CD4-positive, alpha-beta memory T cell (primary cell): Measurements from ENCODE around the gene CST11. TPM values are rescaled to one million over a fixed set of nuclear protein-coding genes. Genes with fewer than 3 reads are reported as not detected.

Source experiments
- CTCF ChIA-PET: fragments of 350-600 bp; sonication (Branson Sonifier 250); formaldehyde crosslinking; loops from one replicate; lab custom pipeline; 2021; ENCODE audit warnings: inconsistent platforms; ENCODE audit not compliant: partially characterized antibody; lab: Charles Lee
- POLR2A ChIA-PET: fragments of 350-600 bp; sonication (Branson Sonifier 250); formaldehyde crosslinking; loops from one replicate; lab custom pipeline; 2021; ENCODE audit not compliant: partially characterized antibody; lab: Charles Lee
- DNase-seq, 5 donors: peaks; one replicate each; pipeline versions ENCODE4 v3.0.0 to v3.0.0-alpha.2; 2020 to 2022; ENCODE audit warnings: mixed read lengths in 1 of 5
- H3K27ac ChIP-seq: one replicate; pipeline ENCODE4 v1.7.0; 2013; ENCODE audit warnings: low read depth, low read length
- H3K27me3 ChIP-seq: 2 replicates; pipeline ENCODE4 v1.7.0; 2013; ENCODE audit warnings: mild to moderate bottlenecking, low read length, moderate library complexity; ENCODE audit not compliant: insufficient read depth
- H3K36me3 ChIP-seq: 2 replicates; pipeline ENCODE4 v1.7.0; 2013; ENCODE audit warnings: mild to moderate bottlenecking, low read length, moderate library complexity; ENCODE audit not compliant: insufficient read depth
- H3K4me1 ChIP-seq: 2 replicates; pipeline ENCODE4 v1.7.0; 2013; ENCODE audit warnings: mild to moderate bottlenecking, low read length, moderate library complexity; ENCODE audit not compliant: insufficient read depth
- H3K4me3 ChIP-seq, 2 donors: one replicate each; pipeline ENCODE4 v1.7.0; 2013; ENCODE audit warnings: low read length in 2 of 2, mild to moderate bottlenecking in 1 of 2
- H3K9me3 ChIP-seq, 2 donors: one replicate each; pipeline ENCODE4 v1.7.0; 2013; ENCODE audit warnings: low read length in 2 of 2, control low read depth in 1 of 2; ENCODE audit not compliant: control insufficient read depth in 1 of 2
- H3K27ac Mint-ChIP-seq, 7 donors: one replicate each; pipeline ENCODE4 v1.8.0; 2020 to 2021; ENCODE audit warnings: mixed read lengths in 7 of 7, mild to moderate bottlenecking in 6 of 7, inconsistent platforms in 3 of 7, moderate library complexity in 3 of 7
- H3K27me3 Mint-ChIP-seq, 2 donors: one replicate each; pipeline ENCODE4 v1.8.0; 2020 to 2021; ENCODE audit warnings: mixed read lengths in 2 of 2
- H3K36me3 Mint-ChIP-seq, 2 donors: one replicate each; pipeline ENCODE4 v1.8.0; 2020 to 2021; ENCODE audit warnings: mixed read lengths in 2 of 2, inconsistent platforms in 1 of 2, mild to moderate bottlenecking in 1 of 2
- H3K4me1 Mint-ChIP-seq, 4 donors: one replicate each; pipeline ENCODE4 v1.8.0; 2020 to 2021; ENCODE audit warnings: mixed read lengths in 4 of 4, mild to moderate bottlenecking in 1 of 4
- H3K4me3 Mint-ChIP-seq, 8 donors: one replicate each; pipeline ENCODE4 v1.8.0; 2020 to 2021; ENCODE audit warnings: mixed read lengths in 8 of 8, mild to moderate bottlenecking in 7 of 8, moderate library complexity in 6 of 8, inconsistent platforms in 3 of 8
- H3K9me3 Mint-ChIP-seq, 8 donors: one replicate each; pipeline ENCODE4 v1.8.0; 2020 to 2021; ENCODE audit warnings: mixed read lengths in 8 of 8, mild to moderate bottlenecking in 5 of 8, inconsistent platforms in 3 of 8, moderate library complexity in 1 of 8
- intact Hi-C: fragments of 100-400 bp; cut with micrococcal nuclease; formaldehyde crosslinking; loops from one replicate; pipeline ENCODE4 v1.15.1; 2023
- polyA plus RNA-seq, 2 donors: library from polyadenylated mRNA; unstranded; fragments of 300-500 nt; fragmentation: Illumina TruSeq; gene quantifications; one replicate each; pipeline ENCODE4 v1.2.3, GENCODE V29; 2021
- total RNA-seq, 2 experiments: library from RNA; stranded (reverse); gene quantifications; one replicate each; pipeline ENCODE4 v1.2.3, GENCODE V29; 2021

Gene CST11
- total and polyA plus RNA-seq, 4 experiments from 2014 or later = not detected

- Mint-ChIP-seq H3K36me3 (no peaks in the 10 kb centered on the region), H3K4me3 (peak overlapping the region in 1 of 8 donors; percentile 52), H3K4me1 (peaks cover 11 to 39% (median 30%) of the 10 kb centered on the region in 4 donors), H3K27me3 (no peaks in the 10 kb centered on the region), H3K9me3 (no peaks in the 10 kb centered on the region), H3K27ac (peak overlapping the region in 6 of 7 donors; percentile 31 to 81 (median 69))
- no peaks in the 10 kb centered on the region for H3K9me3 ChIP-seq
- CTCF ChIA-PET = interaction anchor here (1.5 to 2.4 kb wide), 2 partner anchors 8 to 34 kb away, joined by 3 to 5 read pairs; no protein-coding TSS in a partner anchor
- peaks cover 17% of the 10 kb centered on the region for H3K4me1 ChIP-seq
- POLR2A ChIA-PET = no interaction called here
- H3K27me3 ChIP-seq = no peaks in the 10 kb centered on the region
- DNase-seq = peak in 4 of 5 donors; percentile 12 to 51 (median 22)
- intact Hi-C loops = no loop called here
- no peaks in the 10 kb centered on the region for H3K36me3 ChIP-seq
- no peak overlapping the region for H3K27ac ChIP-seq
- no peak overlapping the region for H3K4me3 ChIP-seq
Measured at GRCh38 chr20:23407781-23408464, 44.8 kb downstream of the CST11 start.

- H3K4me1 Mint-ChIP-seq = peaks cover 11 to 32% (median 27%) of the 10 kb centered on the region in 4 donors
- POLR2A ChIA-PET = no interaction called here
- Histone ChIP-seq H3K4me3 (no peak overlapping the region), H3K9me3 (no peaks in the 10 kb centered on the region), H3K27ac (no peak overlapping the region), H3K36me3 (no peaks in the 10 kb centered on the region), H3K27me3 (no peaks in the 10 kb centered on the region), H3K4me1 (peaks cover 17% of the 10 kb centered on the region)
- H3K4me3 Mint-ChIP-seq = no peak overlapping the region
- H3K27me3 Mint-ChIP-seq = no peaks in the 10 kb centered on the region
- H3K27ac Mint-ChIP-seq = no peak overlapping the region
- DNase-seq = no peak
- H3K9me3 Mint-ChIP-seq = no peaks in the 10 kb centered on the region
- intact Hi-C loops = no loop called here
- CTCF ChIA-PET = interaction anchor here (1.5 to 2.6 kb wide), 3 partner anchors 9 to 35 kb away, joined by 3 to 10 read pairs (median 5); partner anchors contain the start of gene NAPB
- H3K36me3 Mint-ChIP-seq = peaks cover 5 to 6% of the 10 kb centered on the region in 2 donors
Measured at GRCh38 chr20:23406880-23407279, 45.8 kb downstream of the CST11 start.

DNA sequence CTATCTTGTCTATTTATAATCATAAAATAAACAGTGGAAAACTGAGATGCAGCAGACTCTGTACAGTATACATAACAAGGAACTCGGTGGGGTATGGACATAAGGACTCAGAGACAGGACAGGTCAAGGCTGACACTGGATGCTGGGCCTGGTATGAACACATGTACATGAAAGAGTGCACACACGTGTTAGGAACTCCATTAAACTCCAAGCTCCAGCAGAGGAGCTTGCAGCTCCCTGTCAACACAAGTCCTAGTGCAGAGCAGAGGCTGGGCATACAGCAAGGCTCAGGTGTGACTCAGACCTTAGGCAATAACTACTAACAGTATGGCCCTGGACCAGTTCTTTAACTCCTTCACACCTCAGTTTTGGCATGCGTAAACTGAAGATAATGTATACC, 48.5 kb downstream of the CST11 start:
- ChIA-PET POLR2A (no interaction called here), CTCF (interaction anchor here (1.3 to 2.6 kb wide), 2 partner anchors 17 to 38 kb away, joined by 5 to 10 read pairs; partner anchors contain the start of gene NAPB)
- Histone ChIP-seq H3K9me3 (no peaks in the 10 kb centered on the region), H3K27me3 (no peaks in the 10 kb centered on the region), H3K27ac (no peak overlapping the region), H3K4me3 (no peak overlapping the region), H3K36me3 (no peaks in the 10 kb centered on the region), H3K4me1 (peaks cover 23% of the 10 kb centered on the region)
- no peak overlapping the region for H3K4me3 Mint-ChIP-seq
- DNase-seq = no peak
- H3K27ac Mint-ChIP-seq = no peak overlapping the region
- no peaks in the 10 kb centered on the region for H3K27me3 Mint-ChIP-seq
- intact Hi-C loops = no loop called here
- no peaks in the 10 kb centered on the region for H3K9me3 Mint-ChIP-seq
- peaks cover 16 to 33% (median 25%) of the 10 kb centered on the region in 4 donors for H3K4me1 Mint-ChIP-seq
- peaks cover 13 to 19% of the 10 kb centered on the region in 2 donors for H3K36me3 Mint-ChIP-seq

GRCh38 chr20:23403751-23404150, 48.9 kb downstream of the CST11 start:
- Histone ChIP-seq H3K27ac (no peak overlapping the region), H3K9me3 (no peaks in the 10 kb centered on the region), H3K27me3 (no peaks in the 10 kb centered on the region), H3K36me3 (no peaks in the 10 kb centered on the region), H3K4me1 (peaks cover 27% of the 10 kb centered on the region), H3K4me3 (no peak overlapping the region)
- intact Hi-C loops = no loop called here
- DNase-seq = no peak
- Mint-ChIP-seq H3K27me3 (no peaks in the 10 kb centered on the region), H3K4me3 (no peak overlapping the region), H3K9me3 (no peaks in the 10 kb centered on the region), H3K27ac (no peak overlapping the region), H3K36me3 (peaks cover 13 to 23% of the 10 kb centered on the region in 2 donors), H3K4me1 (peaks cover 16 to 37% (median 23%) of the 10 kb centered on the region in 4 donors)
- ChIA-PET POLR2A (no interaction called here), CTCF (interaction anchor here (0.6 to 1.3 kb wide), 2 partner anchors 38 to 1284 kb away, joined by 5 to 6 read pairs; no protein-coding TSS in a partner anchor)

DNA sequence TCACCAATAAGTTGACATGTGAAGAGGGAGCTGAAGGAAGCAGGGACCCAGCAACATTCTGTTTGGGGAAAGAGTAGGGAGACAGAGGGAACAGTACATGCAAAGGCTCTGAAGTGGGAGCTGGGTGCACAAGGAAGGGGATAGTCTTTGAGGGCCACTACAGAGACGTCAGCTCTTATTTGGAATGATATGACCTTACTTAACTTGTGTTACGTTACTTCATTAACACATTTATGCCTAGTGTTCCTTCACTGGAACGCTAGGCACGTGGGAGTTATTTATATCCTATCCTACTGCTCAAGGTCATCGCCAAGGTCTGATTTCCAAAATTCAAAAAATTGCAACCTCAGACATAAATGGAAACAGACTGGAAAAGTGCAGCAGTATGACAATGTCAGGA, 51.6 kb downstream of the CST11 start:
- Histone ChIP-seq H3K36me3 (no peaks in the 10 kb centered on the region), H3K9me3 (no peaks in the 10 kb centered on the region), H3K27me3 (no peaks in the 10 kb centered on the region), H3K27ac (no peak overlapping the region), H3K4me3 (no peak overlapping the region), H3K4me1 (peaks cover 14% of the 10 kb centered on the region)
- peaks cover 18 to 35% of the 10 kb centered on the region in 2 donors for H3K36me3 Mint-ChIP-seq
- no peak for DNase-seq
- H3K9me3 Mint-ChIP-seq = no peaks in the 10 kb centered on the region
- ChIA-PET CTCF (interaction anchor here (1.2 to 1.6 kb wide), 2 partner anchors 43 to 51 kb away, joined by 3 to 4 read pairs; no protein-coding TSS in a partner anchor), POLR2A (no interaction called here)
- H3K27ac Mint-ChIP-seq = no peak overlapping the region
- intact Hi-C loops = no loop called here
- peaks cover 10 to 26% (median 17%) of the 10 kb centered on the region in 4 donors for H3K4me1 Mint-ChIP-seq
- H3K4me3 Mint-ChIP-seq = no peak overlapping the region
- H3K27me3 Mint-ChIP-seq = no peaks in the 10 kb centered on the region

Other genes with a start within 250 kb of the CST11 start
- gene NXT1, start 102.1 kb downstream of the CST11 start, total RNA-seq = 10 to 100 TPM; 21.5 to 23.6 TPM
- 100 to 1,000 TPM in 1 of 2 donors, 10 to 100 TPM in 1; 59.9 to 102 TPM for gene NXT1, start 102.1 kb downstream of the CST11 start, polyA plus RNA-seq
- gene GZF1, start 90.7 kb downstream of the CST11 start, total RNA-seq = 10 to 100 TPM; 12.8 to 14.1 TPM
- gene GZF1, start 90.7 kb downstream of the CST11 start, polyA plus RNA-seq = 1 to 10 TPM; 2.6 to 3.5 TPM
- gene NAPB, start 31.4 kb downstream of the CST11 start, total RNA-seq = 10 to 100 TPM; 13.3 to 14.9 TPM
- 1 to 10 TPM; 5.8 to 6.2 TPM for gene NAPB, start 31.4 kb downstream of the CST11 start, polyA plus RNA-seq
- not detected for gene CSTL1, start 13.2 kb downstream of the CST11 start, total RNA-seq
- gene CSTL1, start 13.2 kb downstream of the CST11 start, polyA plus RNA-seq = not detected
- not detected for gene CST8, start 38.2 kb upstream of the CST11 start, total RNA-seq
- not detected for gene CST8, start 38.2 kb upstream of the CST11 start, polyA plus RNA-seq
- not detected for gene CST9L, start 115.6 kb upstream of the CST11 start, total RNA-seq
- gene CST9L, start 115.6 kb upstream of the CST11 start, polyA plus RNA-seq = not detected
- gene CST9, start 153.0 kb upstream of the CST11 start, total RNA-seq = not detected
- not detected for gene CST9, start 153.0 kb upstream of the CST11 start, polyA plus RNA-seq
- gene CST3, start 185.1 kb upstream of the CST11 start, total RNA-seq = 1 to 10 TPM; 8.1 to 8.3 TPM
- gene CST3, start 185.1 kb upstream of the CST11 start, polyA plus RNA-seq = 1 to 10 TPM in 1 of 2 donors, under 1 TPM in 1; 0.31 to 4.2 TPM
- not detected for gene CST4, start 236.2 kb upstream of the CST11 start, total RNA-seq
- gene CST4, start 236.2 kb upstream of the CST11 start, polyA plus RNA-seq = not detected